NCI-H1092 (cell line): Measurements from ENCODE around the gene PLPPR1.
A peak's percentile ranks its signal among the peaks of the same experiment; 100 is the strongest.

ENCODE experiments used
- DNase-seq: peaks from one replicate; lab custom pipeline; 2025; lab: John Stamatoyannopoulos, UW

The PLPPR1 gene

GRCh38 chr9:101209670-101210069 lies 181.1 kb downstream of the PLPPR1 start:
- DNase-seq = no peak

GRCh38 chr9:101212661-101213060 lies 184.1 kb downstream of the PLPPR1 start:
- DNase-seq = no peak

GRCh38 chr9:101219030-101219429 lies 190.5 kb downstream of the PLPPR1 start:
- no peak for DNase-seq

GRCh38 chr9:101220341-101220740 lies 191.8 kb downstream of the PLPPR1 start:
- no peak for DNase-seq

GRCh38 chr9:101225271-101225670 lies 196.7 kb downstream of the PLPPR1 start:
- no peak for DNase-seq

GRCh38 chr9:101226161-101226560 lies 197.6 kb downstream of the PLPPR1 start:
- no peak for DNase-seq

- DNase-seq = no peak
Measured at GRCh38 chr9:101226803-101227202, 198.3 kb downstream of the PLPPR1 start.

- peak; percentile 57 for DNase-seq
Measured at GRCh38 chr9:101229606-101230005, 201.1 kb downstream of the PLPPR1 start.

- no peak for DNase-seq
Measured at GRCh38 chr9:101232405-101232977, 204.0 kb downstream of the PLPPR1 start.

- peak; percentile 45 for DNase-seq
Measured at GRCh38 chr9:101235105-101235866, 206.8 kb downstream of the PLPPR1 start.

GRCh38 chr9:101242651-101243050 lies 214.1 kb downstream of the PLPPR1 start:
- no peak for DNase-seq

- no peak for DNase-seq
Measured at GRCh38 chr9:101246691-101247090, 218.2 kb downstream of the PLPPR1 start.

- no peak for DNase-seq
Measured at GRCh38 chr9:101247297-101247696, 218.8 kb downstream of the PLPPR1 start.

- DNase-seq = no peak
Measured at GRCh38 chr9:101254733-101255433, 226.4 kb downstream of the PLPPR1 start.

- no peak for DNase-seq
Measured at GRCh38 chr9:101264727-101265126, 236.2 kb downstream of the PLPPR1 start.

- DNase-seq = no peak
Measured at GRCh38 chr9:101265261-101265660, 236.7 kb downstream of the PLPPR1 start.

- DNase-seq = no peak
Measured at GRCh38 chr9:101268426-101268825, 239.9 kb downstream of the PLPPR1 start.

GRCh38 chr9:101269591-101270283 lies 241.2 kb downstream of the PLPPR1 start:
- no peak for DNase-seq

GRCh38 chr9:101270302-101270701 lies 241.8 kb downstream of the PLPPR1 start:
- no peak for DNase-seq

GRCh38 chr9:101271102-101271501 lies 242.6 kb downstream of the PLPPR1 start:
- DNase-seq = no peak

GRCh38 chr9:101274971-101275768 lies 246.6 kb downstream of the PLPPR1 start:
- DNase-seq = no peak

- no peak for DNase-seq
Measured at GRCh38 chr9:101275769-101276250, 247.3 kb downstream of the PLPPR1 start.
